OCI-LY3 (cell line): ENCODE measurements around the gene RPAIN.
A peak's percentile ranks its signal among the peaks of the same experiment; 100 is the strongest.

Experiments
- H2AFZ ChIP-seq: fragments of 200-600, 300-600 bp; shearing (Covaris generic); 2 replicates; pipeline ENCODE4 v1.6.0; 2014; ENCODE audit warnings: antibody characterized with exemption, low read depth, low read length
- H3K27ac ChIP-seq: fragments of 200-600, 300-600 bp; sonication (generic); 2 replicates; pipeline ENCODE4 v1.5.1; 2014; ENCODE audit warnings: mild to moderate bottlenecking, low read length, moderate library complexity, mixed read lengths
- H3K27me3 ChIP-seq: fragments of 200-600, 300-600 bp; sonication (generic); 2 replicates; pipeline ENCODE4 v1.6.1; 2014; ENCODE audit warnings: low read depth, low read length, mixed read lengths
- H3K36me3 ChIP-seq: fragments of 200-600, 300-600 bp; sonication (generic); replicated peaks from 2 replicates; pipeline ENCODE3; 2014; ENCODE audit warnings: low read depth, low read length, mixed read lengths
- H3K4me1 ChIP-seq: fragments of 300-600, 200-600 bp; sonication (generic); 2 replicates; pipeline ENCODE4 v1.6.1; 2014; ENCODE audit warnings: low read length, mixed read lengths
- H3K4me2 ChIP-seq: fragments of 200-600, 300-600 bp; sonication (generic); 2 replicates; pipeline ENCODE4 v1.6.1; 2014; ENCODE audit warnings: low read length, mixed read lengths
- H3K4me3 ChIP-seq: fragments of 300-600, 200-600 bp; sonication (generic); 2 replicates; pipeline ENCODE4 v1.5.1; 2014; ENCODE audit warnings: antibody characterized with exemption, mild to moderate bottlenecking, low read length, moderate library complexity
- H3K79me2 ChIP-seq: fragments of 300-600, 200-600 bp; shearing (Covaris generic); 2 replicates; pipeline ENCODE4 v1.6.1; 2014; ENCODE audit warnings: mild to moderate bottlenecking, low read length, mixed read lengths
- H3K9ac ChIP-seq: fragments of 300-600, 200-600 bp; shearing (Covaris generic); 2 replicates; pipeline ENCODE4 v1.6.0; 2014; ENCODE audit warnings: mild to moderate bottlenecking, low read length, moderate library complexity
- H3K9me3 ChIP-seq: fragments of 200-600, 300-600 bp; shearing (Covaris generic); 2 replicates; pipeline ENCODE4 v1.6.1; 2014; ENCODE audit warnings: low read length, mixed read lengths; ENCODE audit not compliant: insufficient read depth
- H4K20me1 ChIP-seq: fragments of 200-600, 300-600 bp; sonication (generic); 2 replicates; pipeline ENCODE4 v1.6.1; 2016; ENCODE audit warnings: low read length, mixed read lengths; ENCODE audit not compliant: insufficient read depth
- EZH2phosphoT487 ChIP-seq: fragments of 200-600 bp; shearing (Covaris generic); IDR thresholded peaks from 2 replicates; pipeline ENCODE4 v1.6.1; 2018; ENCODE audit warnings: antibody characterized with exemption, mixed run types, low read depth
- TF ChIP-seq, protein P1 (sequence below): fragments of 200-600, 300-600 bp; sonication (generic); IDR thresholded peaks from 2 replicates; pipeline ENCODE4 v1.5.1; 2014; ENCODE audit warnings: antibody characterized with exemption, low read length, low read depth

Gene RPAIN

DNA sequence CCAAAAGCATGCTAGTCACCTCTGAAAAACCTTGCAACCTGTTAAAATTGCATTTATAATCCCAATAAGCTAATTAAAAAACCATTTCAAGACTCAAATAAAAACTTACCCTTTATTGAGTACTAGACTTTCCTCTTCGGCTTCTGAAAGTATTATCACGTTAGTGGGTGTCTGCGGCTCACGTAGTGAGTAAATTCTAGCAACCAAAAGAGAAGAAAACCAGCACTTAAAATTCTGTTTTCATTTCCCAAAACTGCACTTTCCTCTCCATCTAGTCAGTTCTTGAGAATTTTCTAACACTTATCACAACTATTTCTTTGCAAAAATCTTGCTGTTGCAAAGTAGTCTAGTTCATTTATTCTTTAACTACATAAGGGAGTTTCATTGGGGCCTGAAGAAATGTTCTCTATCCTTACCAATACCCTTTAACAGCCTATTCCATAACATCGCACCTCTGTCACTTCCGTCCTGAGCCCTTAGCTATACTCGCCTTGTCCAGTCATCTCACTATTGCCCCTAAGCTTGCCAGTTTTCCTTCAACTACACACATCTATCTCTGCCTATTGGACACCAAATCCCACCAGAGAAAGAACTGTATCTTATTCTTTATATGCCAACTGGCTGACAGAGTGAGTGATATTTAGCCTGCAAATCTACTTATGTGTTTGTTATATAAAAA lies 9.2 kb upstream of the RPAIN start:
- Histone ChIP-seq H3K4me3 (peak overlapping the region; percentile 66), H4K20me1 (peaks cover 27% of the 10 kb centered on the region), H3K4me1 (peaks cover 43% of the 10 kb centered on the region), H3K9ac (peak overlapping the region; percentile 50), H3K9me3 (no peaks in the 10 kb centered on the region), H3K4me2 (peak overlapping the region; percentile 81), H3K36me3 (peaks cover 74% of the 10 kb centered on the region), H2AFZ (no peak overlapping the region), H3K79me2 (peaks cover 80% of the 10 kb centered on the region), H3K27ac (peak overlapping the region; percentile 97), H3K27me3 (no peaks in the 10 kb centered on the region)
- TF ChIP-seq, protein P1, sequence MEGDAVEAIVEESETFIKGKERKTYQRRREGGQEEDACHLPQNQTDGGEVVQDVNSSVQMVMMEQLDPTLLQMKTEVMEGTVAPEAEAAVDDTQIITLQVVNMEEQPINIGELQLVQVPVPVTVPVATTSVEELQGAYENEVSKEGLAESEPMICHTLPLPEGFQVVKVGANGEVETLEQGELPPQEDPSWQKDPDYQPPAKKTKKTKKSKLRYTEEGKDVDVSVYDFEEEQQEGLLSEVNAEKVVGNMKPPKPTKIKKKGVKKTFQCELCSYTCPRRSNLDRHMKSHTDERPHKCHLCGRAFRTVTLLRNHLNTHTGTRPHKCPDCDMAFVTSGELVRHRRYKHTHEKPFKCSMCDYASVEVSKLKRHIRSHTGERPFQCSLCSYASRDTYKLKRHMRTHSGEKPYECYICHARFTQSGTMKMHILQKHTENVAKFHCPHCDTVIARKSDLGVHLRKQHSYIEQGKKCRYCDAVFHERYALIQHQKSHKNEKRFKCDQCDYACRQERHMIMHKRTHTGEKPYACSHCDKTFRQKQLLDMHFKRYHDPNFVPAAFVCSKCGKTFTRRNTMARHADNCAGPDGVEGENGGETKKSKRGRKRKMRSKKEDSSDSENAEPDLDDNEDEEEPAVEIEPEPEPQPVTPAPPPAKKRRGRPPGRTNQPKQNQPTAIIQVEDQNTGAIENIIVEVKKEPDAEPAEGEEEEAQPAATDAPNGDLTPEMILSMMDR, result no peak
- TF ChIP-seq EZH2phosphoT487, result no peak

DNA sequence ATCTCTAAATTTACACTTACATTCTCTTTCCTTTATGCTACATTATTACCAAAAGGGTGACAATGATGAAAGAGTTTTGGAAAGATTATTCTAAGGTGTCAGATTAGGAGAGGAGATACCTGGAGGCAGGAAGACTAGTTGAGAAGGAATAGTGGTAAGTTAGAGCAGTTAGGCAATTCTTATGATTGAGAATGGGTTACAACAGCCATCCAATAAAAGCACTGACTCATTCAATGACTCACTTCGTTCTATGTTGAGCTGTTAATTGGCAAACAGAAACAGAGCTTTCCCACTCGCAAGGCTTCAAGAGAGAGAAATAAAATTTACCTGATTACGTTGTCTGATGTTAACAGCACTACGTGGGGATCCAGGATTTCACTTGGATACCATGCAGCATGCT lies 6.3 kb upstream of the RPAIN start:
- Histone ChIP-seq H3K9ac (no peak overlapping the region), H3K27me3 (no peaks in the 10 kb centered on the region), H4K20me1 (peaks cover 29% of the 10 kb centered on the region), H3K79me2 (peaks cover 84% of the 10 kb centered on the region), H3K4me2 (no peak overlapping the region), H2AFZ (no peak overlapping the region), H3K27ac (no peak overlapping the region), H3K4me1 (peaks cover 54% of the 10 kb centered on the region), H3K4me3 (no peak overlapping the region), H3K9me3 (no peaks in the 10 kb centered on the region), H3K36me3 (peaks cover 60% of the 10 kb centered on the region)
- no peak for TF ChIP-seq EZH2phosphoT487
- TF ChIP-seq, protein P1, result no peak

DNA sequence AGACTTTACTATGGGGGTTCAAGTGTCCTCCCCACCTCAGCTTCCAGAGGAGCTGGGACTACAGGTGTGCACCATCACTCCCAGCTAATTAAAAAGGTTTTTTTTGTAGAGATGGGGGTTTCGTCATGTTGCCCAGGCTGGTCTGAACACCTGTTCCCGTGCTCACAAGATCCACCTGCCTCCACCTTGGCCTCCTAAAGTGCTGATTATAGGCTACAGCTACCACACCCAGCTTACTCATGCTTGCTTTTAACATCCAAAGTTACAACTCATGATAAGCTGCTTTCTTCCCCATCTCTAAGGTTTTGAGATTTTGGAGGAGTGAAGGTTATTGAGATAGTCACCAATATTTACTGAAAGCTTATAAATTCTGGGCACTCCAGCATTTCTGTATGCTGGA lies 3.1 kb upstream of the RPAIN start:
- Histone ChIP-seq H3K36me3 (peaks cover 46% of the 10 kb centered on the region), H2AFZ (no peak overlapping the region), H3K79me2 (peaks cover 93% of the 10 kb centered on the region), H3K9ac (peak overlapping the region; percentile 6; the same call in 1 of the 2 replicates), H3K4me3 (peak overlapping the region; percentile 92; the same call in 1 of the 2 replicates), H4K20me1 (peaks cover 16% of the 10 kb centered on the region), H3K4me1 (peaks cover 36% of the 10 kb centered on the region), H3K9me3 (no peaks in the 10 kb centered on the region), H3K4me2 (peak overlapping the region; percentile 63), H3K27me3 (no peaks in the 10 kb centered on the region), H3K27ac (no peak overlapping the region)
- TF ChIP-seq, protein P1, result no peak
- TF ChIP-seq EZH2phosphoT487, result no peak

DNA sequence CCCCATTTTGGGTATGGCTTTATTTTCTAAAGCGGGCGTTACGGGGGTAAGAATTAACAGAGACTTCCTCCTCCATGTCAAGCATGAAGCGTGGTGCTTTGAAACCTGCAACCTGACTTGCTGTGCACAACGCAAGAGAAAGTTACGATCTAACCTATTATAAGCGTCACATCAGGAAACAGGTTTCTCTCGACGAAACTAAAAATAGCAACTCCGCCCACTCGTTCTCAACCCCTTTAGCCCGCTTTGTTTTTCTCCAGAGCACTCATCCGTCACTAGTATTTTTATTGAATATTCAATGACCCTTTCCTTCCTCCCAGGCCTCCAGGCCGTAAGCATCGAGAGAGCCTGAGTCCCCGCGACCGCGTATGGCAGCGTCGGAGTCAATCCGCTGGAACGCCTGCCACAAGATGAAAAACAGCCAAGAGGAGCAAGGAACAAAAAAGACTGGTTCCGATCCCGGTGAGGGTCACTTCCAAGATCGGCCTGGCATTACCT lies 1.1 kb upstream of the RPAIN start:
- Histone ChIP-seq H3K4me2 (peak overlapping the region; percentile 63), H3K79me2 (peaks cover 86% of the 10 kb centered on the region), H3K27ac (peak overlapping the region; percentile 97), H3K4me3 (peak overlapping the region; percentile 92), H3K36me3 (peaks cover 38% of the 10 kb centered on the region), H3K27me3 (no peaks in the 10 kb centered on the region), H3K4me1 (peaks cover 17% of the 10 kb centered on the region), H3K9ac (peak overlapping the region; percentile 97), H2AFZ (no peak overlapping the region), H4K20me1 (peaks cover 6% of the 10 kb centered on the region; the same call in 1 of the 2 replicates), H3K9me3 (no peaks in the 10 kb centered on the region)
- TF ChIP-seq, protein P1, result no peak
- TF ChIP-seq EZH2phosphoT487, result no peak
